ENCODE results near the gene MYO1H.

The MYO1H gene

GRCh38 chr12:109459247-109459646, 111.5 kb downstream of the MYO1H start (continued):
- TF ChIP-seq, protein P1, sequence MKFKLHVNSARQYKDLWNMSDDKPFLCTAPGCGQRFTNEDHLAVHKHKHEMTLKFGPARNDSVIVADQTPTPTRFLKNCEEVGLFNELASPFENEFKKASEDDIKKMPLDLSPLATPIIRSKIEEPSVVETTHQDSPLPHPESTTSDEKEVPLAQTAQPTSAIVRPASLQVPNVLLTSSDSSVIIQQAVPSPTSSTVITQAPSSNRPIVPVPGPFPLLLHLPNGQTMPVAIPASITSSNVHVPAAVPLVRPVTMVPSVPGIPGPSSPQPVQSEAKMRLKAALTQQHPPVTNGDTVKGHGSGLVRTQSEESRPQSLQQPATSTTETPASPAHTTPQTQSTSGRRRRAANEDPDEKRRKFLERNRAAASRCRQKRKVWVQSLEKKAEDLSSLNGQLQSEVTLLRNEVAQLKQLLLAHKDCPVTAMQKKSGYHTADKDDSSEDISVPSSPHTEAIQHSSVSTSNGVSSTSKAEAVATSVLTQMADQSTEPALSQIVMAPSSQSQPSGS (tag by site-specific recombination; IDR thresholded peaks at IDR 0.05; ENCODE audit: low read depth) = no peak
- no peak for TF ChIP-seq ZNF266 (tag by site-specific recombination; IDR thresholded peaks at IDR 0.05; ENCODE audit: low read depth)

DNA sequence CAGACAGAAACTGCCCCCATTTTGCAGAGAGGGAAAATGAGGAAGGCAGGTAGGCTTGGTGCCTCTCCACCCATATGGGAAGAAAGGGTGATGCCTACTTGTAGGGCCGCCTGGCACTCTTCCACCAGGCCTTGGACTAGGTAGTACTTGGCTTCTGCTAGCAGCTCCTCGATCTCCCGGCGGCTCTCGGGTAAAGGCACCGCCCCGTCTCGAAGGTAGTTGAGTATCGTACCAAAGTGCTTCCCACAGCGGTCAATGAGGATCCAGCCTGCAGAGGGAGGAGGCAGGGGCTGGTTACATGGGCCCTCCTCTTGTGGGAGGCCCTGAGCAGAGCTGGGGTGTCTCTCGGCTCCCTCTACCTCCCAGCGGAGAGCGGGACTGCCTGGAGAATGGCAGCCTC, 112.8 kb downstream of the MYO1H start:
- ChIA-PET CTCF (interaction anchor here (1.2 to 1.4 kb wide), 2 partner anchors 27 to 971 kb away, joined by 4 to 5 read pairs; no protein-coding TSS in a partner anchor), POLR2A (interaction anchor here (4.2 kb wide), 1 partner anchor 17 kb away, joined by 17 read pairs; the partner anchor contains the start of genes KCTD10 and UBE3B)

GRCh38 chr12:109461049-109461845, 113.5 kb downstream of the MYO1H start:
- H3K27ac ChIP-seq (ENCODE audit: extremely low read depth, low read depth, low read length) = no peak overlapping the region
- H3K36me3 ChIP-seq (ENCODE audit: control insufficient read depth in 2 of 2, insufficient read depth in 1 of 2, low read length in 2 of 2) = peaks cover 6 to 47% of the 10 kb centered on the region in 2 experiments; a peak in 2 of 3 replicates
- POLR2A ChIA-PET = interaction anchor here (0.6 to 4.2 kb wide), 3 partner anchors 16 to 305 kb away, joined by 3 to 17 read pairs (median 5); partner anchors contain the start of genes KCTD10 and UBE3B
- TF ChIP-seq ZFP41 (tag by site-specific recombination; IDR thresholded peaks at IDR 0.05; ENCODE audit: borderline replicate concordance) (no peak), ZNF157 (tag by site-specific recombination; IDR thresholded peaks at IDR 0.05) (no peak)
- TF ChIP-seq, protein P2, sequence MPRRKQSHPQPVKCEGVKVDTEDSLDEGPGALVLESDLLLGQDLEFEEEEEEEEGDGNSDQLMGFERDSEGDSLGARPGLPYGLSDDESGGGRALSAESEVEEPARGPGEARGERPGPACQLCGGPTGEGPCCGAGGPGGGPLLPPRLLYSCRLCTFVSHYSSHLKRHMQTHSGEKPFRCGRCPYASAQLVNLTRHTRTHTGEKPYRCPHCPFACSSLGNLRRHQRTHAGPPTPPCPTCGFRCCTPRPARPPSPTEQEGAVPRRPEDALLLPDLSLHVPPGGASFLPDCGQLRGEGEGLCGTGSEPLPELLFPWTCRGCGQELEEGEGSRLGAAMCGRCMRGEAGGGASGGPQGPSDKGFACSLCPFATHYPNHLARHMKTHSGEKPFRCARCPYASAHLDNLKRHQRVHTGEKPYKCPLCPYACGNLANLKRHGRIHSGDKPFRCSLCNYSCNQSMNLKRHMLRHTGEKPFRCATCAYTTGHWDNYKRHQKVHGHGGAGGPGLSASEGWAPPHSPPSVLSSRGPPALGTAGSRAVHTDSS (tag by site-specific recombination; IDR thresholded peaks at IDR 0.05) = no peak
- CTCF ChIA-PET = interaction anchor here (0.5 to 5.3 kb wide), 3 partner anchors 27 to 970 kb away, joined by 5 to 27 read pairs (median 7); no protein-coding TSS in a partner anchor
- H3K4me3 ChIP-seq (ENCODE audit: low read depth, low read length) = no peak overlapping the region
- H3K9me3 ChIP-seq (ENCODE audit: control insufficient read depth, insufficient read depth, low read depth, low read length) = no peaks in the 10 kb centered on the region
- peaks cover 19% of the 10 kb centered on the region for H3K4me1 ChIP-seq (ENCODE audit: control insufficient read depth, insufficient read depth, low read length)

More for the DNA sequence above, 112.8 kb downstream of the MYO1H start:
- Histone ChIP-seq H3K27ac (ENCODE audit: extremely low read depth, low read depth, low read length) (no peak overlapping the region), H3K36me3 (ENCODE audit: control insufficient read depth in 2 of 2, insufficient read depth in 1 of 2, low read length in 2 of 2) (peaks cover 8 to 48% of the 10 kb centered on the region in 2 experiments), H3K9me3 (ENCODE audit: control insufficient read depth, insufficient read depth, low read depth, low read length) (no peaks in the 10 kb centered on the region), H3K4me3 (ENCODE audit: low read depth, low read length) (no peak overlapping the region), H3K4me1 (ENCODE audit: control insufficient read depth, insufficient read depth, low read length) (peaks cover 19% of the 10 kb centered on the region)
- TF ChIP-seq ZNF324 (tag by site-specific recombination; IDR thresholded peaks at IDR 0.05) (no peak), PBX3 (CRISPR knock-in tag; IDR thresholded peaks at IDR 0.05) (no peak), BCL11A (tag by site-specific recombination; IDR thresholded peaks at IDR 0.05; ENCODE audit: low read depth) (no peak), ZNF155 (tag by site-specific recombination; IDR thresholded peaks at IDR 0.05) (no peak), ZNF558 (tag by site-specific recombination; IDR thresholded peaks at IDR 0.05) (no peak), ZNF792 (tag by site-specific recombination; IDR thresholded peaks at IDR 0.05) (no peak), TCF7L2 (IDR thresholded peaks at IDR 0.05; ENCODE audit: borderline replicate concordance, low read depth, low read length) (no peak), MZF1 (tag by site-specific recombination; IDR thresholded peaks at IDR 0.05; ENCODE audit: borderline replicate concordance) (no peak), ZBTB1 (tag by site-specific recombination; IDR thresholded peaks at IDR 0.05) (no peak), ZNF266 (tag by site-specific recombination; IDR thresholded peaks at IDR 0.05; ENCODE audit: low read depth) (no peak), ZNF843 (tag by site-specific recombination; IDR thresholded peaks at IDR 0.05) (no peak)
- TF ChIP-seq, protein P3, sequence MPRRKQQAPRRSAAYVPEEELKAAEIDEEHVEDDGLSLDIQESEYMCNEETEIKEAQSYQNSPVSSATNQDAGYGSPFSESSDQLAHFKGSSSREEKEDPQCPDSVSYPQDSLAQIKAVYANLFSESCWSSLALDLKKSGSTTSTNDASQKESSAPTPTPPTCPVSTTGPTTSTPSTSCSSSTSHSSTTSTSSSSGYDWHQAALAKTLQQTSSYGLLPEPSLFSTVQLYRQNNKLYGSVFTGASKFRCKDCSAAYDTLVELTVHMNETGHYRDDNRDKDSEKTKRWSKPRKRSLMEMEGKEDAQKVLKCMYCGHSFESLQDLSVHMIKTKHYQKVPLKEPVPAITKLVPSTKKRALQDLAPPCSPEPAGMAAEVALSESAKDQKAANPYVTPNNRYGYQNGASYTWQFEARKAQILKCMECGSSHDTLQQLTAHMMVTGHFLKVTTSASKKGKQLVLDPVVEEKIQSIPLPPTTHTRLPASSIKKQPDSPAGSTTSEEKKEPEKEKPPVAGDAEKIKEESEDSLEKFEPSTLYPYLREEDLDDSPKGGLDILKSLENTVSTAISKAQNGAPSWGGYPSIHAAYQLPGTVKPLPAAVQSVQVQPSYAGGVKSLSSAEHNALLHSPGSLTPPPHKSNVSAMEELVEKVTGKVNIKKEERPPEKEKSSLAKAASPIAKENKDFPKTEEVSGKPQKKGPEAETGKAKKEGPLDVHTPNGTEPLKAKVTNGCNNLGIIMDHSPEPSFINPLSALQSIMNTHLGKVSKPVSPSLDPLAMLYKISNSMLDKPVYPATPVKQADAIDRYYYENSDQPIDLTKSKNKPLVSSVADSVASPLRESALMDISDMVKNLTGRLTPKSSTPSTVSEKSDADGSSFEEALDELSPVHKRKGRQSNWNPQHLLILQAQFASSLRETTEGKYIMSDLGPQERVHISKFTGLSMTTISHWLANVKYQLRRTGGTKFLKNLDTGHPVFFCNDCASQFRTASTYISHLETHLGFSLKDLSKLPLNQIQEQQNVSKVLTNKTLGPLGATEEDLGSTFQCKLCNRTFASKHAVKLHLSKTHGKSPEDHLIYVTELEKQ (tag by site-specific recombination; IDR thresholded peaks at IDR 0.05; ENCODE audit: borderline replicate concordance) = no peak
